Measurements from ENCODE around the gene GPR17. TPM values are rescaled to one million over a fixed set of nuclear protein-coding genes. Genes with fewer than 3 reads are reported as not detected.

The GPR17 gene
- total RNA-seq, 4 donors from 2014 or later: not detected

DNA sequence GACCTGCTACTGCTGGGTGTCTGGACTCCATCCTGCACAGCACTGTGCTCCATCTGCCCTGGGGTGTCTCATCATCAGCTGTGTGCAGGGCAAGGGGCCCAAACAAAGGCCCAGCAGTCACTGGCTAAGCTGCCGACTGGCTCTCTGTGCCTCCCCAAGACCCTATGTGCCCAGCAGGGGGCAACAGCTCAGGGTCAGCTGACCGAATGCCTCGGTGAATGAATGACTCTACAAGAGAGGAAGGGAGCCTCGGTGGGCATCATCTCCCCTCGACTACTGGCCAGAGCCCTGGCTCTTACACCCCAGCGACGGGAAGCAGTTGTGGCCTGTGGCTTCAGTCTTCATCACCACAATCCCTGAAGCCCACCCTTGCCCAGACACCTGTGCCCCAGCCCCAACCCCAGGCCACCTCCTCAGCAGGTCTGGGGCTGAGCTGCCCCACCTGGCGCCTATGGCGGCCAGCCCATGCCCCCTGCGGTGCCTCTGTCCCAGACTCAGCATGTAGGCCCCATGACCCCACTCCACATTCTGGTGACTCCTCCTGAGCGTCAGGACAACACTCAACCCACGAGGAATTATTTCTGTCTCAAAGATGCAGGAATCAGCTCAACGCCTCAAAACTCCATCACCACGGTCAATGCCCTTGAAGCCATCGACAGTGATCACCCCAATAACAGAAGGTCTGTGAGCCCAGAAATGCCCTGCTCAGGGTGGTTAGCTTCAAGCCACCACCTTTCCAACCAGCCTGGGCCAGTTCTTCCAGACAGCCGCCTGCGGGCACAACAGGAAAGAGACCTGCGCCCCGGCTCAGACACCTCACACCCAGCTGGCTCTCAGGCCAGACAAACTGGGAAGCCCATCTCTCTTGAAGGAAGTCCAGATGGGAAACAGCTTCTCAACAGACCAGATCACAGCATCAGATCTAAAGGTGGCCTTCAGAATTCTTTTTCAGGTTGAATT lies 1.6 kb upstream of the GPR17 start:
- TF ChIP-seq, protein P1, sequence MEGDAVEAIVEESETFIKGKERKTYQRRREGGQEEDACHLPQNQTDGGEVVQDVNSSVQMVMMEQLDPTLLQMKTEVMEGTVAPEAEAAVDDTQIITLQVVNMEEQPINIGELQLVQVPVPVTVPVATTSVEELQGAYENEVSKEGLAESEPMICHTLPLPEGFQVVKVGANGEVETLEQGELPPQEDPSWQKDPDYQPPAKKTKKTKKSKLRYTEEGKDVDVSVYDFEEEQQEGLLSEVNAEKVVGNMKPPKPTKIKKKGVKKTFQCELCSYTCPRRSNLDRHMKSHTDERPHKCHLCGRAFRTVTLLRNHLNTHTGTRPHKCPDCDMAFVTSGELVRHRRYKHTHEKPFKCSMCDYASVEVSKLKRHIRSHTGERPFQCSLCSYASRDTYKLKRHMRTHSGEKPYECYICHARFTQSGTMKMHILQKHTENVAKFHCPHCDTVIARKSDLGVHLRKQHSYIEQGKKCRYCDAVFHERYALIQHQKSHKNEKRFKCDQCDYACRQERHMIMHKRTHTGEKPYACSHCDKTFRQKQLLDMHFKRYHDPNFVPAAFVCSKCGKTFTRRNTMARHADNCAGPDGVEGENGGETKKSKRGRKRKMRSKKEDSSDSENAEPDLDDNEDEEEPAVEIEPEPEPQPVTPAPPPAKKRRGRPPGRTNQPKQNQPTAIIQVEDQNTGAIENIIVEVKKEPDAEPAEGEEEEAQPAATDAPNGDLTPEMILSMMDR (IDR thresholded peaks at IDR 0.05): no peak
- ATAC-seq (ENCODE audit: low FRiP score): no peak

GRCh38 chr2:127645026-127645394 lies 943 bp upstream of the GPR17 start:
- ATAC-seq (ENCODE audit: low FRiP score): no peak
- TF ChIP-seq, protein P1 (IDR thresholded peaks at IDR 0.05): no peak

More for the DNA sequence above, 1.6 kb upstream of the GPR17 start:
- no peak for DNase-seq (ENCODE audit: low spot score)

DNA sequence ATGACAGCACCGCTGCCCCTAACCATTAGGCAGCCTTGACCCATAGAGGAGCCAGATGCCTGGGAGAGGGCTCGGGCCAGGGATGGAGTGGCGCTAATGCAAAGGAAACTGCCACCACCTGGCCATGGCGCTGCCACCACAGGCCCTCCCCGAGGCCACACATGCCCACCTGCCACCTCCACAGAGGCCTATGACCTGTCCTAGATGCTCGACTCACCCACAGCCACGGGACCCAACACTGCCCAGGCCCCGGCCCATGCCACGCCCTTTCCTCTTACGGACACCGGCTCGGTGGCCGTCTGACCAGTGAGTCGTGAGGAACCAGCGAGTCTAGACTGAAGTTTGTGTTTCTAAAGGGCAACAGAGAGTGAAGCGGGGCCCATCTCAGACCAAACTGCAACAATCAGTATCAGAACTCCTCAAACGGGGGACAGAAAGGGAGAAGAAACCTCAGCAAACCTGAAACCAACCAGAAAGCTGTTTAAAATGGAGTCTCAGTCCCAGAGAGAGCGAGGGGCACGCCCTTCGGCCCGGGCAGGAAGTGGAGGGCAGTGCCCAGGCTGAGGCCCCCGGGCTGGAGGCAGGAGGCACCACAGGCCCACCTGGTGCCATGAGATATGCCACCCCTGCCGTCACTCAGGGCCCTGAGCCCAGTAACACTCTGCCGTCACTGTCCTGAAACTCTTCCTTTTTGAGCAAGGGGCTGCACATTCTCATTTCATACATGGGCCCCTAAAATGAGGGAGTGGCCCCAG lies 711 bp downstream of the GPR17 start:
- no peak for ATAC-seq (ENCODE audit: low FRiP score)
- no peak for DNase-seq (ENCODE audit: low spot score)
- TF ChIP-seq, protein P1 (IDR thresholded peaks at IDR 0.05): no peak

More at GRCh38 chr2:127645026-127645394, 943 bp upstream of the GPR17 start:
- DNase-seq (ENCODE audit: low spot score): no peak

DNA sequence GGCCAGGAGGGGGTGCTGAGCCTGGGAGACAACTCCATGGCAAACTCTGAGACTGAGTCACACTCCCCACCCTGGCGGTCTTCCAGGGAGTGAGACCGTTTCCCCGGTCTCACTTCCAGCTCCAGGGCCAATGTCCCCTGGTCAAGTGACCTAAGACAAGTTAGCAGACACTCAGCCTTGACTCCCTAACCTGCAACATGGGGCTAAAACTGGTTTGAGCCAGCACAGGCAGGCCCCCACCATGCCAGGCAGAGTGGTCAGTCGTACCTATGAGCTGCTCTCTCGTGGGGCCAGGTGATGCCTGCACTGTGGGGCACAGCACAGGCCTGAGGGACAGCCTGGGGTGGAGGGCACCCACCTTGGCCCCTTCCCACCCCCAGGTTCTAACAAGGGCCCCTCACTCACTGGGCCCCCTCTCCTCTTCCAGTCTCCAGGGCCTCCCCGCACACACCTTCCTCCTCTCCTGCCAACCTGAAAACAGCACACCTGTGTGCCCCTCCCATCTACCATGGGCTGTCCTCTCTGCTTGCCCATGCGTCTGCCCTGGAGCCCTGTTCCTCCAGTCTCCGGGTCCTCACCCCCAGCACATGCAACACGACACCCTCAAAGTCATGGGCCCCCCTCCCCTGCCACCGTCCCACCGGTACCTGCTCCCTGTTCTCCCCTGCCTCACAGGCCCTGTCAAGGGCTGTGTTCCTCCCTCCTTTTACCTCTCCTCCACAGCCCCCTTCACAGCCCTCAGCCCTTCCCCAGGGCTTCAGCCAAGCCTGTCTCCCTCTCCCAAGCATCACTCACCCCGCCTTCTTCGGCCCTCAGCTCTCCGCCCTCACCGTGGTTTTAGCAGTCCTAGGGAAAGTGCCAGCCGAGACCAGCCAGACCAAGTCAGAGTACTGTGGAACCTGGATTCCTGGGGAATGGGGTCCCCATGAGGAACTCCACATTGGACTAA lies 1.6 kb downstream of the GPR17 start:
- ATAC-seq (ENCODE audit: low FRiP score) (no peak), DNase-seq (ENCODE audit: low spot score) (no peak)
- TF ChIP-seq, protein P1 (IDR thresholded peaks at IDR 0.05): no peak

- DNase-seq (ENCODE audit: low spot score) (no peak), ATAC-seq (ENCODE audit: low FRiP score) (no peak)
- TF ChIP-seq, protein P1 (IDR thresholded peaks at IDR 0.05): no peak
These were observed 2.4 kb downstream of the GPR17 start for GRCh38 chr2:127648321-127648720.

DNA sequence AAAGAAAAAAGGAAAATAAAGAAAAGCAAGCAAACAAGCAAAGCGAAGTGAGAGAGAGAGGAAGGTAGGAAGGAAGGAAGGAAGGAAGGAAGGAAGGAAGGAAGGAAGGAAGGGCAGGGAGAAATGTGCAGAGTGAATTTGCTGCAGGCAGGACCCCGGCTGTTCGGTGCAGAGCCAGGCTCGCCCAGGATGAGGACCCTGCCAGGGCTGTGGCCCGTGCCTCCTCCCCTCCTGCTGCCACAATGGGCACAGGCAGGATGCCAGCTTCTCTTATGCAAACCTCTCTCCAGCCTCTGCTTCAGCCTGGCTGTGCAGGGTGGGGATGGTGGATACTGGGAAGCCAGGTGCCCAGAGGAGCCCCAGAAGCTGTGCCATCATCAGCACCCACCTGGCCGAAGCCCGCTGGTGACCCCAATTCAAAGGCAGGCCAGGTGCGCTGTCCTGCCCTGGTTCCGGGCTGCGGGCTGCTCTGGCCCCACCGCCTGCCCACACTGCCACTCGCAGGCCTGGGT lies 3.2 kb downstream of the GPR17 start:
- TF ChIP-seq, protein P1 (IDR thresholded peaks at IDR 0.05): no peak
- no peak for ATAC-seq (ENCODE audit: low FRiP score)
- DNase-seq (ENCODE audit: low spot score): no peak

Data from omental fat pad (tissue), 4 donors.